Ishikawa (cell line): Measurements from ENCODE around the gene RIPOR3.

ENCODE experiments used
- CEBPB ChIP-seq: IDR thresholded peaks from 2 replicates; pipeline ENCODE4 v1.6.1; 2012
- CREB1 ChIP-seq: IDR thresholded peaks from 2 replicates; pipeline ENCODE4 v1.6.1; 2012; ENCODE audit warnings: low read depth
- EGR1 ChIP-seq: IDR thresholded peaks from 2 replicates; pipeline ENCODE4 v1.6.1; 2012
- EP300 ChIP-seq: IDR thresholded peaks from 2 replicates; pipeline ENCODE4 v1.6.1; 2012; ENCODE audit warnings: borderline replicate concordance
- FOXM1 ChIP-seq: IDR thresholded peaks from 2 replicates; pipeline ENCODE4 v1.6.1; 2012; ENCODE audit warnings: low read depth, borderline replicate concordance
- MAX ChIP-seq: IDR thresholded peaks from 2 replicates; pipeline ENCODE4 v1.6.1; 2012
- RAD21 ChIP-seq: IDR thresholded peaks from 2 replicates; pipeline ENCODE4 v1.6.1; 2012; ENCODE audit warnings: low read depth
- REST ChIP-seq: IDR thresholded peaks from 2 replicates; pipeline ENCODE4 v1.6.1; 2012; ENCODE audit warnings: low read depth, mild to moderate bottlenecking
- TAF1 ChIP-seq: IDR thresholded peaks from 2 replicates; pipeline ENCODE4 v1.6.1; 2012; ENCODE audit warnings: low read depth, mild to moderate bottlenecking
- TCF12 ChIP-seq: IDR thresholded peaks from 2 replicates; pipeline ENCODE4 v1.6.1; 2012; ENCODE audit warnings: low read depth
- USF1 ChIP-seq: IDR thresholded peaks from 2 replicates; pipeline ENCODE4 v1.6.1; 2012
- YY1 ChIP-seq: IDR thresholded peaks from 2 replicates; pipeline ENCODE4 v1.6.1; 2012; ENCODE audit warnings: low read depth

- TF ChIP-seq MAX: no peak
- TF ChIP-seq YY1: no peak
- no peak for TF ChIP-seq EGR1
- no peak for TF ChIP-seq CREB1
- no peak for TF ChIP-seq TCF12
- no peak for TF ChIP-seq RAD21
- TF ChIP-seq REST: no peak
- no peak for TF ChIP-seq EP300
- no peak for TF ChIP-seq TAF1
- TF ChIP-seq FOXM1: no peak
- no peak for TF ChIP-seq USF1
- TF ChIP-seq CEBPB: no peak
These were observed 28.0 kb upstream of the RIPOR3 start for GRCh38 chr20:50719328-50719727.
